GM19043 (cell line): ENCODE measurements around the gene FOS.

ENCODE experiments used
- ATAC-seq: cut with Tn5 transposase; IDR thresholded peaks from one replicate; pipeline ENCODE4 v1.9.1; 2021; ENCODE audit warnings: low read depth; ENCODE audit not compliant: unreplicated experiment

The FOS gene

GRCh38 chr14:75311356-75311755 is 32.7 kb downstream of the FOS start:
- no peak for ATAC-seq

GRCh38 chr14:75312341-75312740 is 33.7 kb downstream of the FOS start:
- no peak for ATAC-seq

- ATAC-seq: no peak
These were observed 34.7 kb downstream of the FOS start for GRCh38 chr14:75313294-75313693.

GRCh38 chr14:75315144-75315543 is 36.5 kb downstream of the FOS start:
- no peak for ATAC-seq

GRCh38 chr14:75317148-75317547 is 38.5 kb downstream of the FOS start:
- no peak for ATAC-seq

- ATAC-seq: no peak
These were observed 39.7 kb downstream of the FOS start for GRCh38 chr14:75318353-75318752.

GRCh38 chr14:75319021-75319420 is 40.4 kb downstream of the FOS start:
- ATAC-seq: no peak

- no peak for ATAC-seq
These were observed 41.6 kb downstream of the FOS start for GRCh38 chr14:75320196-75320595.

- no peak for ATAC-seq
These were observed 44.1 kb downstream of the FOS start for GRCh38 chr14:75322746-75323145.

GRCh38 chr14:75323571-75323970 is 44.9 kb downstream of the FOS start:
- ATAC-seq: no peak

GRCh38 chr14:75328558-75329155 is 50.0 kb downstream of the FOS start:
- ATAC-seq: no peak

- no peak for ATAC-seq
These were observed 50.7 kb downstream of the FOS start for GRCh38 chr14:75329369-75329768.

- no peak for ATAC-seq
These were observed 52.8 kb downstream of the FOS start for GRCh38 chr14:75331471-75331870.
